Measurements from ENCODE around the gene FHOD3. TPM values are rescaled to one million over a fixed set of nuclear protein-coding genes. Genes with fewer than 3 reads are reported as not detected.

The FHOD3 gene
- total RNA-seq, 3 donors from 2014 or later, result 2.7 to 14.4 (median 4.0) TPM

DNA sequence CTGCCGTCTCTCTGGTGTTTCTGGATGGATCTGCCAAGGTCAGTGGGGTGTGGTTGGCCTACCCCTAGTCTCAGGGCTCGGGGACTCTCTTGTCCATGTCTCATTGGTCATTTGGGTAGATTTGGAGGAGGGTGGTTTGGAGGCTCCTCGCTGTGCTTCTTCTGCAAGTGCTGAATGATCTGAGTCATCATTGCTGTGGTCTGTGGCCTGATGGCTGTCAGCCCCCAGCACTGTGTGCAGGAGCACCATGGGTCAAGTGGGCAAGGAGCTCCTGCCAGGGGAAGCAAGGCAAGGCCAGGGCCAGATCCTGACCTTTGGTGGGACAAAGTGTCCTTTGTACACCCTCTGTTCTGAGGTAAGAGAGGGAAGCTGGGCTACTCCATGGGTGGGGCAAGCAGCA is 221.8 kb downstream of the FHOD3 start:
- TF ChIP-seq CTCF (IDR thresholded peaks at IDR 0.05), result no peak
- H3K4me3 ChIP-seq, result no peak overlapping the region
- DNase-seq (no peak), ATAC-seq (no peak)
- no peaks in the 10 kb centered on the region for H3K36me3 ChIP-seq (ENCODE audit: low read depth)
- no peaks in the 10 kb centered on the region for H3K9me3 ChIP-seq
- H3K4me1 ChIP-seq (ENCODE audit: low read depth), result no peaks in the 10 kb centered on the region
- intact Hi-C loops (cut with DNase I, micrococcal nuclease), result no loop called here

DNA sequence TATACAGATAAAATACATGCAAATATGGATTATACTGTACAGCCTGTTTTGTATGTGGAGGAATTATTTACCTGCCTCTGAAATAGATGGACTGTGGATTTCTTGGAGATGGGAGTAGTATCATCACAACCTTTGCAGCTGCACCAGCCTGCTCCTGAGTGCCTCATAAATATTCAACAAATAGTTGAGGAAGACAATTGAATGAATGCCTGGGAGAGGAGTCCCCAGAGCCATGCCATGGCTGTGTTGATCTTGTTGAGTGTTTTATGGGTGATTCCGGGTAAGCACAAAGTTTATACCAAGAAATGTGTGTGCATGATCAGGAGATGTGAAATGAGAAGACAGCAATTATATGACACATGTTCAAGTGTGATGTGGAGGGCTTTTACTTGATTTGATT is 225.0 kb downstream of the FHOD3 start:
- Histone ChIP-seq H3K9me3 (no peaks in the 10 kb centered on the region), H3K36me3 (ENCODE audit: low read depth) (no peaks in the 10 kb centered on the region), H3K4me3 (no peak overlapping the region), H3K4me1 (ENCODE audit: low read depth) (no peaks in the 10 kb centered on the region)
- intact Hi-C loops (cut with DNase I, micrococcal nuclease), result no loop called here
- TF ChIP-seq CTCF (IDR thresholded peaks at IDR 0.05), result no peak
- DNase-seq, result no peak
- ATAC-seq, result no peak

DNA sequence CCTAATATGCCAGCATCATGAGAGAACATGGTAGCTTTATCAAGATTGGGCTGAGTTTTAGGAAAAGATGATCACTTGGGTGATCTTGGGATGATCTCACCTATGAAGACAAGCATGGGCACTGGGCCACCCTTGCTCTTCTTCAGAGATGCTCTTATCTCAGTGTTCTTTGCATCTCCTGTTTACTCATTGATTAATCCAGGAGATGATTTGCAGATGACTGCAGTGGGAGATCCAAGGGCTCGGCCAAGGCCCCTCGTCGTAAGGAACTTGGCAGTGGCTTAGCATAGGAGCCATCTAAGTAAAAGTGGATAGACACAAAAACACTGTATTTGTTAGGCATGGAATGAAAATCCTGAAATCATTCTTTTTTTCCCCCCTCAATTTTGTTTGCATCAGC is 228.4 kb downstream of the FHOD3 start:
- intact Hi-C loops (cut with DNase I, micrococcal nuclease), result no loop called here
- H3K9me3 ChIP-seq, result no peaks in the 10 kb centered on the region

DNA sequence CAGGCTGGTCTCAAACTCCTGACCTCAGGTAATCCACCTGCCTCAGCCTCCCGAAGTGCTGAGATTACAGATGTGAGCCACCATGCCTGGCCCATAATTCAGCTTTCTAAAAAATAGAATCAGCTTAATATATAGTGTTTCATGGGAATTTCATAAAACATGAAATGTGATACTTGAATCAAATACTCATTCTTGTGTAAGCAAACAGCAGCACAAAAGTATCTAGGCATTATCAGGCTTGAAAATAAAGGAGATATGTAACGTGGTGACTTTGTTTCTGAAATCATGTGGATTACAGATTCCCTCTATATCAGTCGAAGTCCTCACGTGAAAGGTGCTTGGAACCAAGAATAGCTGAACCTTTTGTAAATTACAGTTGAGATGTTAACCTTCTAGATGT is 229.1 kb downstream of the FHOD3 start:
- no peak for ATAC-seq

More for the DNA sequence above, 228.4 kb downstream of the FHOD3 start:
- no peak for ATAC-seq
- H3K4me1 ChIP-seq (ENCODE audit: low read depth), result no peaks in the 10 kb centered on the region
- no peak overlapping the region for H3K4me3 ChIP-seq
- DNase-seq, result no peak
- no peak for TF ChIP-seq CTCF (IDR thresholded peaks at IDR 0.05)
- H3K36me3 ChIP-seq (ENCODE audit: low read depth), result no peaks in the 10 kb centered on the region

GRCh38 chr18:36527051-36527450 is 229.5 kb downstream of the FHOD3 start:
- Histone ChIP-seq H3K4me3 (no peak overlapping the region), H3K36me3 (ENCODE audit: low read depth) (no peaks in the 10 kb centered on the region), H3K4me1 (ENCODE audit: low read depth) (no peaks in the 10 kb centered on the region), H3K9me3 (no peaks in the 10 kb centered on the region)
- ATAC-seq (no peak), DNase-seq (no peak)
- no peak for TF ChIP-seq CTCF (IDR thresholded peaks at IDR 0.05)
- intact Hi-C loops (cut with DNase I, micrococcal nuclease), result no loop called here

More for the DNA sequence above, 229.1 kb downstream of the FHOD3 start:
- no peaks in the 10 kb centered on the region for H3K4me1 ChIP-seq (ENCODE audit: low read depth)
- no peaks in the 10 kb centered on the region for H3K36me3 ChIP-seq (ENCODE audit: low read depth)
- intact Hi-C loops (cut with DNase I, micrococcal nuclease), result no loop called here
- no peak for DNase-seq
- no peak for TF ChIP-seq CTCF (IDR thresholded peaks at IDR 0.05)
- H3K9me3 ChIP-seq, result no peaks in the 10 kb centered on the region
- H3K4me3 ChIP-seq, result no peak overlapping the region

All from mucosa of descending colon (tissue), 3 donors.